ENCODE data around the gene DMRT1.

The DMRT1 gene

DNA sequence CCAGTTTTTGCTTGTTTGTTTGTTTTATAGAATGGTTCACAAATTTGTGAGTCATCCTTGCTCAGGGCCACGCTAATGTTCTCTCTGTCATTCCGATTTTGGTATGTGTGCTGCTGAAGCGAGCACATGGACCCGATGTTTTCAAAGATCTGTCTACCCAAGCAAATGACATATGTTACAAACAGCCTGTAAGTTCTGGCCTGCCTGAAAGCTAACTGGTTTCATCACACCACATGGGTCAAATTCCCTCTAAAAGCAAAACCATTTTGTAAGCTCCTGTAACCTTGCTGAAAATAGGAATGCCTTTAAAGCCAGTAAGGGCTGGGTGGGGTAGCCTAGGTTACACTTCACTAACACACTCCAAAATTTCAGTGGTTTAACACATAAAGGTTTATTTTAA lies 160.3 kb downstream of the DMRT1 start:
- TF ChIP-seq, protein P1, sequence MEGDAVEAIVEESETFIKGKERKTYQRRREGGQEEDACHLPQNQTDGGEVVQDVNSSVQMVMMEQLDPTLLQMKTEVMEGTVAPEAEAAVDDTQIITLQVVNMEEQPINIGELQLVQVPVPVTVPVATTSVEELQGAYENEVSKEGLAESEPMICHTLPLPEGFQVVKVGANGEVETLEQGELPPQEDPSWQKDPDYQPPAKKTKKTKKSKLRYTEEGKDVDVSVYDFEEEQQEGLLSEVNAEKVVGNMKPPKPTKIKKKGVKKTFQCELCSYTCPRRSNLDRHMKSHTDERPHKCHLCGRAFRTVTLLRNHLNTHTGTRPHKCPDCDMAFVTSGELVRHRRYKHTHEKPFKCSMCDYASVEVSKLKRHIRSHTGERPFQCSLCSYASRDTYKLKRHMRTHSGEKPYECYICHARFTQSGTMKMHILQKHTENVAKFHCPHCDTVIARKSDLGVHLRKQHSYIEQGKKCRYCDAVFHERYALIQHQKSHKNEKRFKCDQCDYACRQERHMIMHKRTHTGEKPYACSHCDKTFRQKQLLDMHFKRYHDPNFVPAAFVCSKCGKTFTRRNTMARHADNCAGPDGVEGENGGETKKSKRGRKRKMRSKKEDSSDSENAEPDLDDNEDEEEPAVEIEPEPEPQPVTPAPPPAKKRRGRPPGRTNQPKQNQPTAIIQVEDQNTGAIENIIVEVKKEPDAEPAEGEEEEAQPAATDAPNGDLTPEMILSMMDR (IDR thresholded peaks at IDR 0.05) = no peak
- peaks cover 39% of the 10 kb centered on the region for H3K27me3 ChIP-seq
- no peaks in the 10 kb centered on the region for H3K36me3 ChIP-seq
- no peaks in the 10 kb centered on the region for H3K4me1 ChIP-seq (ENCODE audit: control insufficient read depth in 1 of 2, insufficient read depth in 1 of 2, low read depth in 1 of 2, low read length in 1 of 2)
- H3K4me3 ChIP-seq (ENCODE audit: low read depth in 1 of 2, low read length in 1 of 2) = no peak overlapping the region
- H3K9me3 ChIP-seq = no peaks in the 10 kb centered on the region
- H3K27ac ChIP-seq = no peak overlapping the region

DNA sequence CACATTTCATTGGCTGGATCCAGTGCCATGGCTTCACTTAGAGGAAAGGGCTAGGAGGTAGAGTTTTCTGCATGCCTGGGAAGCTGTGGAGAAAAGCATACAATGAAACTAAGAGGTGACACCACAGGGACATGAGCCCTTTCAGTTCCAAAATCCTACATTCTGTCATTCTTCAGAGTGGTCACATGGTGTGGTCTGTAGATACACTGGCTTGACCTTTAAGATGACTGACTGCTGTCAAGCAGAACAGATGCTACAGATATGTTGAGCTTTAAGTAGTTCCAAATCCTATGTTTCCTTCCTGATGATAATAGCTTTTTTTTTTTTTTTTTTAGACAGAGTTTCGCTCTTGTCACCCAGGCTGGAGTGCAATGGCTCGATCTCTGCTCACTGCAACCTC lies 161.2 kb downstream of the DMRT1 start:
- no peaks in the 10 kb centered on the region for H3K9me3 ChIP-seq
- TF ChIP-seq, protein P1 (IDR thresholded peaks at IDR 0.05) = no peak
- H3K4me3 ChIP-seq (ENCODE audit: low read depth in 1 of 2, low read length in 1 of 2) = no peak overlapping the region
- peaks cover 37% of the 10 kb centered on the region for H3K27me3 ChIP-seq
- H3K4me1 ChIP-seq (ENCODE audit: control insufficient read depth in 1 of 2, insufficient read depth in 1 of 2, low read depth in 1 of 2, low read length in 1 of 2) = no peaks in the 10 kb centered on the region
- H3K27ac ChIP-seq = no peak overlapping the region
- H3K36me3 ChIP-seq = no peaks in the 10 kb centered on the region

DNA sequence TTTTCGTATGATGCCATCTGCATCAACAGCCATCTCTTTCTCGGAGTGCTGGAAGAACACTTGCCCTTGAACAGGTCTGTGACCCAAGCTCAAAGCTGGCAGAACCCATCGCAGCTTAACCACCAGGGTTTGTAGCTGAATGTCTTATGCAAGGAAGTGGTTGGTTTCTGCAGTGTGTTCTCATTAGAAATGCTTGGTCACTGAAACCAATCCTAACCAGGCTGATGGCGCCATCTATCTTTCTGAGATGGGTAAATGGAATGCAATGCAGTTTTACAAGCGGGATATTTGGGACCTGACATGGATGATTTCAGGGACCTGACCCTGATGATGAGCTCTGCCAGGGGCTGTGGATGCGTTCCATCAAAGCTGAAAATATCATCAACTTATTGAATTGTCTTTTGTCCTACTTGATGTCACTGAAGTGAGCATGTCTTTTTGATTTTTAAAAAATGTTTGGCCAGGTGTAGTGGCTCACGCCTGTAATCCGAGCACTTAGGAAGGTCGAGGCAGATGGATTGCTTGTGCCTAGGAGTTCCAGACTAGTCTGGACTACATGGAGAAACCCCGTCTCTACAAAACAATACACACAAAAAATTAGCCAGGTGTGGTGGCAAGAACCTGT lies 163.7 kb downstream of the DMRT1 start:
- no peaks in the 10 kb centered on the region for H3K9me3 ChIP-seq
- H3K27ac ChIP-seq = no peak overlapping the region
- H3K36me3 ChIP-seq = no peaks in the 10 kb centered on the region
- TF ChIP-seq, protein P1 (IDR thresholded peaks at IDR 0.05) = no peak
- no peaks in the 10 kb centered on the region for H3K4me1 ChIP-seq (ENCODE audit: control insufficient read depth in 1 of 2, insufficient read depth in 1 of 2, low read depth in 1 of 2, low read length in 1 of 2)
- H3K4me3 ChIP-seq (ENCODE audit: low read depth in 1 of 2, low read length in 1 of 2) = no peak overlapping the region
- peaks cover 34% of the 10 kb centered on the region for H3K27me3 ChIP-seq

DNA sequence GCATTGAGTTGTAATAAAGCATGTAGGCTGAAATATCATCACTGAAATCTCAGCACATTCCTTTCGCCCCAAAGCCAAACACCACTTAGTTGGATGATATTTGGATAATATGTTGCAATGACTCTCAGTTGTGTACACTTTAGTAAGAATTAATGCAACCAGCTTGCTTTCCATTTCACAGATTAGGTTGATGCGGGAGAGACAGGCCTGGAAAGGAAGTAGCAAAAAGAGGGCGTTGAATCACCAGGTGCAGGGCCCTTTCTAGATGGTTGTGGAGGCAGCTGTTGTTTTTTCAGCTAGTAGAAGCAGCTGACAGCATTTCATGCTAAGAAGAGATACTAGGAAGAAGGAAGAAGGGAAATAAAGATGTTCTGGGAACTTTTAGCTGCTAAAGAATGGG lies 165.8 kb downstream of the DMRT1 start:
- Histone ChIP-seq H3K36me3 (no peaks in the 10 kb centered on the region), H3K9me3 (no peaks in the 10 kb centered on the region), H3K27ac (no peak overlapping the region), H3K4me3 (ENCODE audit: low read depth in 1 of 2, low read length in 1 of 2) (no peak overlapping the region), H3K27me3 (peaks cover 28% of the 10 kb centered on the region), H3K4me1 (ENCODE audit: control insufficient read depth in 1 of 2, insufficient read depth in 1 of 2, low read depth in 1 of 2, low read length in 1 of 2) (no peaks in the 10 kb centered on the region)
- TF ChIP-seq, protein P1 (IDR thresholded peaks at IDR 0.05) = no peak

DNA sequence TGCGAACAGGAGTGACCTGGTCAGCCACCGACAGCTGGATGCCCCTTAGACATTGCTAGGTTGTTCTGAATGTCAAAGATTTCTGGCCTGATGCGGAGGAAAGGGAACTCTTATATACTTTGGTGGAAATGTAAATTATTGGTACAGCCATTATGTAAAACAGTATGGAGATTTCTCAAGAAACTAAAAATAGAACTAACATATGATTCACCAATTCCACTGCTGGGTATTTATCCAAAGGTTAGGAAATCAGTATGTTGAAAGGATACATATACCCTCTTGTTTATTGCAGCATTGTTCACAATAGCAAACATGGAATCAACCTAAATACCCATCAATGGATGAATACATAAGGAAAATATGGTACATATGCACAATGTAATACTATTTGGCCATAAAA lies 166.7 kb downstream of the DMRT1 start:
- no peaks in the 10 kb centered on the region for H3K4me1 ChIP-seq (ENCODE audit: control insufficient read depth in 1 of 2, insufficient read depth in 1 of 2, low read depth in 1 of 2, low read length in 1 of 2)
- H3K9me3 ChIP-seq = no peaks in the 10 kb centered on the region
- no peak overlapping the region for H3K4me3 ChIP-seq (ENCODE audit: low read depth in 1 of 2, low read length in 1 of 2)
- TF ChIP-seq, protein P1 (IDR thresholded peaks at IDR 0.05) = no peak
- no peaks in the 10 kb centered on the region for H3K36me3 ChIP-seq
- no peak overlapping the region for H3K27ac ChIP-seq
- peaks cover 28% of the 10 kb centered on the region for H3K27me3 ChIP-seq
